ENCODE results near the gene PTGDS. TPM values are rescaled to one million over a fixed set of nuclear protein-coding genes. Genes with fewer than 3 reads are reported as not detected.
A peak's percentile ranks its signal among the peaks of the same experiment; 100 is the strongest.

PTGDS gene
- total RNA-seq, 1 donor from 2014 or later: 225 TPM

GRCh38 chr9:136980669-136981478 is 3.6 kb downstream of the PTGDS start:
- no peak for ATAC-seq

GRCh38 chr9:136981588-136982231 is 4.4 kb downstream of the PTGDS start:
- no peak for DNase-seq
- no peak for ATAC-seq
- H3K4me1 ChIP-seq: peaks cover 32% of the 10 kb centered on the region
- H3K9me3 ChIP-seq: no peaks in the 10 kb centered on the region
- H3K27me3 ChIP-seq (ENCODE audit: low read depth): peaks cover 24% of the 10 kb centered on the region
- H3K36me3 ChIP-seq: no peaks in the 10 kb centered on the region
- H3K4me3 ChIP-seq: no peak overlapping the region
- intact Hi-C loops (cut with DNase I): no loop called here
- no peak for TF ChIP-seq CTCF (IDR thresholded peaks at IDR 0.05)
- peak overlapping the region; percentile 77 for H3K27ac ChIP-seq

More at GRCh38 chr9:136980669-136981478, 3.6 kb downstream of the PTGDS start:
- DNase-seq: no peak
- H3K9me3 ChIP-seq: no peaks in the 10 kb centered on the region
- no peak overlapping the region for H3K4me3 ChIP-seq
- H3K4me1 ChIP-seq: peaks cover 41% of the 10 kb centered on the region
- no peak for TF ChIP-seq CTCF (IDR thresholded peaks at IDR 0.05)
- H3K27ac ChIP-seq: peak overlapping the region; percentile 77
- no peaks in the 10 kb centered on the region for H3K36me3 ChIP-seq
- H3K27me3 ChIP-seq (ENCODE audit: low read depth): peaks cover 18% of the 10 kb centered on the region
- intact Hi-C loops (cut with DNase I): no loop called here

- peak within 1 kb of the TSS; percentile 77 for H3K27ac ChIP-seq
- DNase-seq (no peak), ATAC-seq (no peak)
- peaks cover 25% of the 10 kb centered on the region for H3K4me1 ChIP-seq
- intact Hi-C loops (cut with DNase I): no loop called here
- H3K9me3 ChIP-seq: no peaks in the 10 kb centered on the region
- H3K4me3 ChIP-seq: no peak within 1 kb of the TSS
- peaks cover 28% of the 10 kb centered on the region for H3K27me3 ChIP-seq (ENCODE audit: low read depth)
- no peak for TF ChIP-seq CTCF (IDR thresholded peaks at IDR 0.05)
- no peaks in the 10 kb centered on the region for H3K36me3 ChIP-seq
Observed at GRCh38 chr9:136982232-136983051, 5.1 kb downstream of the PTGDS start, which contains the start of gene LCNL1. TSS of gene LCNL1 (plus strand) at chr9:136982993. CDS start at chr9:136983587, 594 bp downstream.

- peaks cover 28% of the 10 kb centered on the region for H3K27me3 ChIP-seq (ENCODE audit: low read depth)
- no peak overlapping the region for H3K27ac ChIP-seq
- peaks cover 19% of the 10 kb centered on the region for H3K4me1 ChIP-seq
- H3K9me3 ChIP-seq: no peaks in the 10 kb centered on the region
- DNase-seq: no peak
- ATAC-seq: no peak
- intact Hi-C loops (cut with DNase I): no loop called here
- no peak overlapping the region for H3K4me3 ChIP-seq
- H3K36me3 ChIP-seq: no peaks in the 10 kb centered on the region
- no peak for TF ChIP-seq CTCF (IDR thresholded peaks at IDR 0.05)
Observed at GRCh38 chr9:136983167-136983566, 5.9 kb downstream of the PTGDS start.

- DNase-seq (no peak), ATAC-seq (no peak)
- peaks cover 28% of the 10 kb centered on the region for H3K27me3 ChIP-seq (ENCODE audit: low read depth)
- H3K4me1 ChIP-seq: peaks cover 19% of the 10 kb centered on the region
- H3K36me3 ChIP-seq: no peaks in the 10 kb centered on the region
- no peaks in the 10 kb centered on the region for H3K9me3 ChIP-seq
- intact Hi-C loops (cut with DNase I): no loop called here
- no peak overlapping the region for H3K4me3 ChIP-seq
- H3K27ac ChIP-seq: no peak overlapping the region
- no peak for TF ChIP-seq CTCF (IDR thresholded peaks at IDR 0.05)
Observed at GRCh38 chr9:136983656-136984314, 6.5 kb downstream of the PTGDS start.

Data from lower lobe of right lung (tissue), 2 donors.